Esophagus muscularis mucosa (tissue), 4 donors: ENCODE results near the gene RUNX1. TPM values are rescaled to one million over a fixed set of nuclear protein-coding genes. Genes with fewer than 3 reads are reported as not detected.

Source experiments
- DNase-seq: peaks from one replicate; pipeline ENCODE4 v3.0.0-alpha.2; 2017; ENCODE audit errors: extremely low spot score
- H3K27ac ChIP-seq, 4 donors: fragments of 200-600 bp; sonication (generic); replicated peaks in 1 of 4; 1 replicate in 3 of 4; 2 replicates in 1 of 4; pipeline ENCODE4 v1.5.1; 2016 to 2019; ENCODE audit warnings: mild to moderate bottlenecking in 1 of 4
- H3K27me3 ChIP-seq, 4 donors: fragments of 200-600 bp; sonication (generic); one replicate each; pipeline versions ENCODE4 v1.5.1 to v1.6.0; 2016 to 2019
- H3K36me3 ChIP-seq, 4 donors: fragments of 200-600 bp; sonication (generic); one replicate each; pipeline ENCODE4 v1.5.1; 2016 to 2019
- H3K4me1 ChIP-seq, 4 donors: fragments of 200-600 bp; sonication (generic); one replicate each; pipeline ENCODE4 v1.5.1; 2016 to 2019
- H3K4me3 ChIP-seq, 4 donors: fragments of 200-600 bp; sonication (generic); 1 replicate in 2 of 4; 2 replicates in 2 of 4; pipeline ENCODE4 v1.5.1; 2016 to 2019; ENCODE audit warnings: mild to moderate bottlenecking in 4 of 4, moderate library complexity in 1 of 4
- H3K9me3 ChIP-seq, 4 donors: fragments of 200-600 bp; sonication (generic); 1 replicate in 3 of 4; 2 replicates in 1 of 4; pipeline ENCODE4 v1.5.1; 2016 to 2019
- EP300 ChIP-seq: sonication (generic); formaldehyde crosslinking; IDR thresholded peaks from one replicate; pipeline ENCODE4 v1.6.1; 2017; ENCODE audit warnings: antibody characterized with exemption
- POLR2A ChIP-seq: fragments of 450-650 bp; IDR thresholded peaks from one replicate; pipeline ENCODE4 v1.6.1; 2017; ENCODE audit warnings: antibody characterized with exemption, moderate library complexity, mild to moderate bottlenecking, low read depth
- POLR2AphosphoS5 ChIP-seq, 2 donors: sonication (generic); formaldehyde crosslinking; IDR thresholded peaks; one replicate each; pipeline ENCODE4 v1.6.1; 2017; ENCODE audit warnings: antibody characterized with exemption in 2 of 2
- WGBS: methylation state at CpG from one replicate; pipeline ENCODE4 v1.1.5; 2018; 5-methylcytosine and 5-hydroxymethylcytosine counted together
- intact Hi-C: fragments of 100-400 bp; cut with DNase I; formaldehyde crosslinking; loops from one replicate; pipeline ENCODE4 v1.15.1; 2023
- total RNA-seq, 4 donors: library from RNA; depleted of rRNA; stranded (reverse); fragments of >200 nt; gene quantifications; one replicate each; pipeline versions ENCODE4 v1.1.0 to v1.2.1, GENCODE V29; 2016
- TF ChIP-seq, protein P1 (sequence below), 3 experiments: fragments of 200-600 bp in 2 of 3; fragments of 450-650 bp in 1 of 3; sonication (generic) in 2 of 3; IDR thresholded peaks; one replicate each; pipeline ENCODE4 v1.5.1; 2017 to 2019; ENCODE audit warnings: antibody characterized with exemption in 3 of 3, mild to moderate bottlenecking in 2 of 3, moderate library complexity in 1 of 3

The RUNX1 gene
- total RNA-seq, 4 donors from 2014 or later: 3.7 to 10.9 (median 5.6) TPM

DNA sequence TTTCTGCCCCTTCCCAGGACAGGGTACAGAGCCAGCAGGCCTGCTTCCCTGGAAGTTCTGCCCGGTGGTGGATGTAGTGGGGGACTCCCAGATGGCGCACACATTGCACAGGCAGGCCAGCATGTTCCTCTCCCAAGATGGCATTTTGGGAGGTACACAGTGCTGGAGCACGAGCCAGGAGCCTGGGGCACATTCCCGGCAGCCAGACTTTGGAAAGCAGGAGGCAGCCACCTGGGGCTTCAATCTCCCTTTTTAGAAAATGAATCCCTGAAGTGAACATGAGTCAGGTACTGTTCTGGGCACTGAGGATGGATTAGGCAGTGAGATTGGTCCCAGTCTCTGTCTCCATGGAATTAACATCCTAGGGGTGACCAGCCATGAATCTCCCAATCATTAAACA, 56.9 kb downstream of the RUNX1 start:
- peaks cover 0 to under 1% (median 0%) of the 10 kb centered on the region in 4 donors for H3K4me1 ChIP-seq
- intact Hi-C loops: no loop called here
- no peak overlapping the region for H3K4me3 ChIP-seq
- H3K9me3 ChIP-seq: no peaks in the 10 kb centered on the region
- DNase-seq: no peak
- no peak overlapping the region for H3K27ac ChIP-seq
- WGBS: 93% methylated on average over 3 of the region's 4 CpGs
- TF ChIP-seq POLR2AphosphoS5 (IDR thresholded peaks at IDR 0.05) (no peak), POLR2A (no peak), EP300 (no peak)
- TF ChIP-seq, protein P1, sequence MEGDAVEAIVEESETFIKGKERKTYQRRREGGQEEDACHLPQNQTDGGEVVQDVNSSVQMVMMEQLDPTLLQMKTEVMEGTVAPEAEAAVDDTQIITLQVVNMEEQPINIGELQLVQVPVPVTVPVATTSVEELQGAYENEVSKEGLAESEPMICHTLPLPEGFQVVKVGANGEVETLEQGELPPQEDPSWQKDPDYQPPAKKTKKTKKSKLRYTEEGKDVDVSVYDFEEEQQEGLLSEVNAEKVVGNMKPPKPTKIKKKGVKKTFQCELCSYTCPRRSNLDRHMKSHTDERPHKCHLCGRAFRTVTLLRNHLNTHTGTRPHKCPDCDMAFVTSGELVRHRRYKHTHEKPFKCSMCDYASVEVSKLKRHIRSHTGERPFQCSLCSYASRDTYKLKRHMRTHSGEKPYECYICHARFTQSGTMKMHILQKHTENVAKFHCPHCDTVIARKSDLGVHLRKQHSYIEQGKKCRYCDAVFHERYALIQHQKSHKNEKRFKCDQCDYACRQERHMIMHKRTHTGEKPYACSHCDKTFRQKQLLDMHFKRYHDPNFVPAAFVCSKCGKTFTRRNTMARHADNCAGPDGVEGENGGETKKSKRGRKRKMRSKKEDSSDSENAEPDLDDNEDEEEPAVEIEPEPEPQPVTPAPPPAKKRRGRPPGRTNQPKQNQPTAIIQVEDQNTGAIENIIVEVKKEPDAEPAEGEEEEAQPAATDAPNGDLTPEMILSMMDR (IDR thresholded peaks at IDR 0.05): no peak
- no peaks in the 10 kb centered on the region for H3K36me3 ChIP-seq
- no peaks in the 10 kb centered on the region for H3K27me3 ChIP-seq

DNA sequence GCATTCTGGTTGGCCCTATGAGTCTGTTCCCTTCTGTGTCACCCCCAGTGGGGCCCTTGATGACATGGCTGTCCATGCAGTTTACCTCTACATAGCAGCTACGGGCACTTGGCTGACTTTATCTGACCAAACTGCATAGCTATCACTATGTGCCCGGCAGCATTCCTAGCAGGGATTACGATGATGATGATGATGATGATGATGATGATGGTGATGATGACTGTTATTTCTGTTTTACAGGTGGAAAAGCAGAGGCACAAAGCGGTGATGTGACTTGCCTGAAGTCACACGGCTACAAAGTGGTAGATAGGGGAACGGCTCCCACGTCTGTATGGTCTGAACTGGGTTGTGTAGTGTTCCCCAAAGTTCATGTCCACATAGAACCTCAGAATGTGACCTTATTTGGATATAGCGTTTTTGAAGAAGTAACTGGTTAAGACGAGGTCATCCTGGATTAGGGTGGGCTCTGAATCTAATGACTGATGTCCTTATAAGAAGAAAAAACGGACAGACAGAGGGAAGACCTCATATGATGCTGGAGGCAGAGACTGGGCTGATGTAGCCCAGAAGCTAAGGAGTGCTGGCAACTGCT, 57.6 kb downstream of the RUNX1 start:
- H3K27me3 ChIP-seq: peaks cover 0 to 2% (median 0%) of the 10 kb centered on the region in 4 donors
- no peak for TF ChIP-seq EP300
- no peak for TF ChIP-seq POLR2A
- no peak for TF ChIP-seq POLR2AphosphoS5 (IDR thresholded peaks at IDR 0.05)
- TF ChIP-seq, protein P1 (IDR thresholded peaks at IDR 0.05): no peak
- DNase-seq: no peak
- H3K9me3 ChIP-seq: no peaks in the 10 kb centered on the region
- no peak overlapping the region for H3K4me3 ChIP-seq
- no peaks in the 10 kb centered on the region for H3K36me3 ChIP-seq
- intact Hi-C loops: no loop called here
- WGBS: 80% methylated on average over 10 of the region's 10 CpGs
- no peak overlapping the region for H3K27ac ChIP-seq
- peaks cover 0 to 8% (median 2%) of the 10 kb centered on the region in 4 donors for H3K4me1 ChIP-seq

- intact Hi-C loops: no loop called here
- Histone ChIP-seq H3K36me3 (no peaks in the 10 kb centered on the region), H3K4me1 (peaks cover 0 to 8% (median 3%) of the 10 kb centered on the region in 4 donors), H3K27ac (no peak overlapping the region), H3K4me3 (no peak overlapping the region), H3K27me3 (peaks cover 0 to 4% (median 0%) of the 10 kb centered on the region in 4 donors), H3K9me3 (no peaks in the 10 kb centered on the region)
- no peak for DNase-seq
- no peak for TF ChIP-seq EP300
- TF ChIP-seq, protein P1 (IDR thresholded peaks at IDR 0.05): no peak
- no peak for TF ChIP-seq POLR2A
- TF ChIP-seq POLR2AphosphoS5 (IDR thresholded peaks at IDR 0.05): no peak
- 94% methylated on average over 8 of the region's 8 CpGs for WGBS
Measured at GRCh38 chr21:34990842-34991241, 58.3 kb downstream of the RUNX1 start.

- H3K27me3 ChIP-seq: peaks cover 0 to 4% (median 0%) of the 10 kb centered on the region in 4 donors
Measured at GRCh38 chr21:34989337-34990151, 59.6 kb downstream of the RUNX1 start.

More at GRCh38 chr21:34989337-34990151, 59.6 kb downstream of the RUNX1 start:
- Histone ChIP-seq H3K4me3 (no peak overlapping the region), H3K9me3 (no peaks in the 10 kb centered on the region), H3K4me1 (peaks cover 0 to 8% (median 3%) of the 10 kb centered on the region in 4 donors), H3K36me3 (no peaks in the 10 kb centered on the region), H3K27ac (no peak overlapping the region)
- intact Hi-C loops: no loop called here
- no peak for TF ChIP-seq POLR2A
- TF ChIP-seq, protein P1 (IDR thresholded peaks at IDR 0.05): no peak
- TF ChIP-seq EP300: no peak
- TF ChIP-seq POLR2AphosphoS5 (IDR thresholded peaks at IDR 0.05): no peak
- WGBS: 86% methylated on average over 5 of the region's 6 CpGs
- no peak for DNase-seq
